ENCODE measurements around the gene TSPAN18. TPM values are rescaled to one million over a fixed set of nuclear protein-coding genes. Genes with fewer than 3 reads are reported as not detected.

Gene TSPAN18
- total RNA-seq, 2 experiments from 2014 or later: not detected

GRCh38 chr11:44893846-44894617, 167.3 kb downstream of the TSPAN18 start:
- H3K4me2 ChIP-seq (ENCODE audit: low read length): no peak overlapping the region
- H3K27ac ChIP-seq (ENCODE audit: low read depth, low read length, poor library complexity, severe bottlenecking): no peak overlapping the region
- TF ChIP-seq EZH2phosphoT487 (IDR thresholded peaks at IDR 0.05; ENCODE audit: borderline replicate concordance, low read depth, low read length) (no peak), CTCF (conservative IDR thresholded peaks at IDR 0.05; ENCODE audit: low read length) (peak; percentile 82)
- H3K4me1 ChIP-seq (ENCODE audit: insufficient read depth, low read length, poor library complexity, severe bottlenecking): no peaks in the 10 kb centered on the region
- ChIA-PET POLR2A (interaction anchor here (0.6 kb wide), 1 partner anchor 291 kb away, joined by 3 read pairs; no protein-coding TSS in a partner anchor), CTCF (ENCODE audit: unreplicated experiment) (interaction anchor here (1.2 kb wide), 1 partner anchor 22 kb away, joined by 4 read pairs; no protein-coding TSS in a partner anchor)
- H3K9me2 ChIP-seq (ENCODE audit: insufficient read depth, low read length): no peaks in the 10 kb centered on the region
- intact Hi-C loops (cut with micrococcal nuclease; ENCODE audit: unreplicated experiment): loop anchor here (5.0 kb wide), 2 partner anchors 162 to 272 kb away; no protein-coding TSS in a partner anchor
- H3K4me3 ChIP-seq (ENCODE audit: low read depth, low read length, poor library complexity, severe bottlenecking): no peak overlapping the region
- H4K20me1 ChIP-seq (ENCODE audit: insufficient read depth, low read length): no peaks in the 10 kb centered on the region
- no TSS peak for BruUV-seq (replicated peaks)
- H2AFZ ChIP-seq (ENCODE audit: low read length): no peak overlapping the region
- peak; percentile 57 for DNase-seq (ENCODE audit: low spot score)
- no peaks in the 10 kb centered on the region for H3K9me3 ChIP-seq (ENCODE audit: low read length)
- no peaks in the 10 kb centered on the region for H3K36me3 ChIP-seq (ENCODE audit: insufficient read depth, low read length)
- no peaks in the 10 kb centered on the region for H3K79me2 ChIP-seq (ENCODE audit: insufficient read depth, low read depth, low read length)

DNA sequence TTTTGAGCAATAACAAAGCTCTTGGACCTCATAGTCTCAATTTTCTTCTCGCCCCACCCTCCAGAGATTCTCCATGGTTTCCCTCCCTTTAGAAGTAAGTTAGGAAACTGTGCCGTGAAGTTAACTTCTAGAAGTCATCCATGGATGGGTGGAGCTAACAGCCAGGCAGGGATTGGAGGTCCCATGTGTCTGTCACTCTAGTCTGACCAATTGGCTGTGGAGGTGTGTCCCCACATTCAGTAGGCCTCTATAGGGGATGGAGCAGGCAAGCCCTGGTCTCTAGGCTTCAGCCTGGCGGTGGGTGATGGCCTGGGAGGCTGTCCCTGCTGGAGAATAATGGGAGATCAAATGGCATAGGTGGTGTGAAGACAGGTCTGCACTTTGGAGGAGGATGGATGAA, 173.2 kb downstream of the TSPAN18 start:
- intact Hi-C loops (cut with micrococcal nuclease; ENCODE audit: unreplicated experiment): loop anchor here (10.0 kb wide), 1 partner anchor 795 kb away; no protein-coding TSS in a partner anchor
- POLR2A ChIA-PET: interaction anchor here (0.6 kb wide), 1 partner anchor 282 kb away, joined by 6 read pairs; no protein-coding TSS in a partner anchor
- Histone ChIP-seq H3K4me1 (ENCODE audit: insufficient read depth, low read length, poor library complexity, severe bottlenecking) (no peaks in the 10 kb centered on the region), H3K9me3 (ENCODE audit: low read length) (no peaks in the 10 kb centered on the region), H3K79me2 (ENCODE audit: insufficient read depth, low read depth, low read length) (no peaks in the 10 kb centered on the region), H3K36me3 (ENCODE audit: insufficient read depth, low read length) (no peaks in the 10 kb centered on the region), H3K4me3 (ENCODE audit: low read depth, low read length, poor library complexity, severe bottlenecking) (no peak overlapping the region), H3K27ac (ENCODE audit: low read depth, low read length, poor library complexity, severe bottlenecking) (no peak overlapping the region), H3K4me2 (ENCODE audit: low read length) (no peak overlapping the region), H3K9me2 (ENCODE audit: insufficient read depth, low read length) (no peaks in the 10 kb centered on the region), H4K20me1 (ENCODE audit: insufficient read depth, low read length) (no peaks in the 10 kb centered on the region), H2AFZ (ENCODE audit: low read length) (no peak overlapping the region)
- TF ChIP-seq EZH2phosphoT487 (IDR thresholded peaks at IDR 0.05; ENCODE audit: borderline replicate concordance, low read depth, low read length) (no peak), CTCF (conservative IDR thresholded peaks at IDR 0.05; ENCODE audit: low read length) (no peak)
- BruUV-seq (replicated peaks): no TSS peak
- CTCF ChIA-PET (ENCODE audit: unreplicated experiment): no interaction called here
- DNase-seq (ENCODE audit: low spot score): peak; percentile 62

DNA sequence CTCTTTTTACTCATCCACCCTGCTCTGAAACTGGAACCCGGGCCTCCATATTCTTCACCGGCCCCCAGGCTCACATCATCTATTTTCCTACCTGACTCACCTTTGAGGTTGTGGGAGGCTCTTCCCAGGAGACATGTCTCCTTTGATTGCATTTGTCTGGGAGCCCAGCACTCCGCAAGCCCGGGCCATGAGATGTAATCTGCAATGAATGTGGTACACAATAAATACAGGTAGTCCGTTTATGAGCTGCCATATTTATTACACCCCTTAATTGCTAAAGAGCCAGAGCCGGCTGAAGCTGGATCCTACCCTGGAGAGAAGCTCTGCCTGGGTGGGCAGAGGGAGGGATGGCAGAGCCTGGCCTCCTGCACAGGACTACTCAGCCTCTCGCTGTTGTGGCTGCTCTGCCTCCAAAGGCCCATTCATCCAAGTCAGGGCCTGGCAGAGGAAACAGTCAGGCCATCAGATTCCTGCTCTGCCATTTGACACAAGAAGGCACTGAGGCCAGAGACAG, 174.4 kb downstream of the TSPAN18 start:
- Histone ChIP-seq H3K4me2 (ENCODE audit: low read length) (no peak overlapping the region), H3K9me2 (ENCODE audit: insufficient read depth, low read length) (no peaks in the 10 kb centered on the region), H3K4me3 (ENCODE audit: low read depth, low read length, poor library complexity, severe bottlenecking) (no peak overlapping the region), H3K79me2 (ENCODE audit: insufficient read depth, low read depth, low read length) (no peaks in the 10 kb centered on the region), H2AFZ (ENCODE audit: low read length) (no peak overlapping the region), H3K36me3 (ENCODE audit: insufficient read depth, low read length) (no peaks in the 10 kb centered on the region), H3K4me1 (ENCODE audit: insufficient read depth, low read length, poor library complexity, severe bottlenecking) (no peaks in the 10 kb centered on the region), H4K20me1 (ENCODE audit: insufficient read depth, low read length) (no peaks in the 10 kb centered on the region), H3K9me3 (ENCODE audit: low read length) (no peaks in the 10 kb centered on the region), H3K27ac (ENCODE audit: low read depth, low read length, poor library complexity, severe bottlenecking) (no peak overlapping the region)
- intact Hi-C loops (cut with micrococcal nuclease; ENCODE audit: unreplicated experiment): loop anchor here (10.0 kb wide), 1 partner anchor 796 kb away; no protein-coding TSS in a partner anchor
- ChIA-PET POLR2A (no interaction called here), CTCF (ENCODE audit: unreplicated experiment) (no interaction called here)
- no TSS peak for BruUV-seq (replicated peaks)
- no peak for TF ChIP-seq EZH2phosphoT487 (IDR thresholded peaks at IDR 0.05; ENCODE audit: borderline replicate concordance, low read depth, low read length)
- TF ChIP-seq CTCF (conservative IDR thresholded peaks at IDR 0.05; ENCODE audit: low read length): no peak
- DNase-seq (ENCODE audit: low spot score): no peak
